GM12878 (cell line): ENCODE results near the gene ENSA. TPM values are rescaled to one million over a fixed set of nuclear protein-coding genes. Genes with fewer than 3 reads are reported as not detected.
A peak's percentile ranks its signal among the peaks of the same experiment; 100 is the strongest.

Experiments
- ATAC-seq: fragments of 200-7000 bp; cut with Tn5 transposase; 3 replicates; pipeline ENCODE4 v1.9.1; 2020; ENCODE audit warnings: mild to moderate bottlenecking, moderate library complexity
- BruUV-seq: library from RNA; stranded (reverse); fragments of 400-500 nt; replicated peaks from 2 replicates; lab custom pipeline; 2021; lab: Mats Ljungman, UMichigan
- CTCF ChIA-PET: fragments of 300-600 bp; sonication (Branson Sonifier 250); formaldehyde crosslinking; extraction: SDS; loops from one replicate; lab custom pipeline; 2021; ENCODE audit warnings: inconsistent platforms; lab: Yijun Ruan, JAX
- POLR2A ChIA-PET: fragments of 350-600 bp; formaldehyde crosslinking; extraction: SDS; loops from one replicate; lab custom pipeline; 2021; ENCODE audit warnings: inconsistent platforms; lab: Charles Lee
- RAD21 ChIA-PET: fragments of 300-600 bp; sonication (Branson Sonifier 250); formaldehyde crosslinking; loops from one replicate; lab custom pipeline; 2023; ENCODE audit warnings: antibody characterized with exemption; ENCODE audit not compliant: unreplicated experiment; lab: Charles Lee
- SMC1A ChIA-PET: fragments of 300-600 bp; sonication (Branson Sonifier 250); formaldehyde crosslinking; loops from one replicate; lab custom pipeline; 2023; ENCODE audit not compliant: unreplicated experiment, uncharacterized antibody; lab: Charles Lee
- DNase-seq: peaks from one replicate; pipeline ENCODE4 v3.0.0-alpha.2; 2011; ENCODE audit warnings: low read depth, low spot score
- FAIRE-seq: peaks from 3 replicates; lab custom pipeline; 2011; peaks lifted over from hg19 to GRCh38; lab: Jason Lieb, UNC
- H2AFZ ChIP-seq: 2 replicates; pipeline ENCODE4 v1.6.0; 2011; ENCODE audit warnings: low read depth, low read length, control low read depth; ENCODE audit not compliant: control insufficient read depth
- H3K27ac ChIP-seq: 2 replicates; pipeline ENCODE4 v1.5.1; 2011; ENCODE audit warnings: control low read depth; ENCODE audit not compliant: control insufficient read depth, insufficient read depth
- H3K27me3 ChIP-seq, 2 experiments: replicated peaks in 1 of 2; 2 replicates each; pipeline versions ENCODE4 v1.6.0 to v1.6.1; 2011; ENCODE audit warnings: low read length in 1 of 2; ENCODE audit not compliant: control insufficient read depth in 2 of 2, insufficient read depth in 2 of 2
- H3K36me3 ChIP-seq, 2 experiments: 2 replicates each; pipeline ENCODE4 v1.5.1; 2011; ENCODE audit warnings: low read length in 1 of 2; ENCODE audit not compliant: control insufficient read depth in 2 of 2, insufficient read depth in 2 of 2
- H3K4me1 ChIP-seq: 2 replicates; pipeline ENCODE4 v1.6.1; 2011; ENCODE audit warnings: mild to moderate bottlenecking, low read length, moderate library complexity, mixed read lengths; ENCODE audit not compliant: control insufficient read depth, insufficient read depth
- H3K4me2 ChIP-seq: 2 replicates; pipeline ENCODE4 v1.6.0; 2011; ENCODE audit warnings: control low read depth; ENCODE audit not compliant: control insufficient read depth, insufficient read depth
- H3K4me3 ChIP-seq: fragments of 200-600 bp; sonication (generic); 2 replicates; pipeline ENCODE4 v1.5.1; 2016
- H3K79me2 ChIP-seq: 2 replicates; pipeline ENCODE4 v1.6.0; 2011; ENCODE audit warnings: low read length; ENCODE audit not compliant: control insufficient read depth, insufficient read depth
- H3K9ac ChIP-seq: 2 replicates; pipeline ENCODE4 v1.8.0; 2011; ENCODE audit warnings: low read length, control low read depth, mixed read lengths; ENCODE audit not compliant: control insufficient read depth, insufficient read depth
- H3K9me3 ChIP-seq: replicated peaks from 3 replicates; pipeline ENCODE4 v1.5.1; 2011; ENCODE audit warnings: mild to moderate bottlenecking, low read length; ENCODE audit not compliant: control insufficient read depth, insufficient read depth
- H4K20me1 ChIP-seq: 2 replicates; pipeline ENCODE4 v1.6.0; 2011; ENCODE audit not compliant: control insufficient read depth, insufficient read depth
- CREB1 ChIP-seq: IDR thresholded peaks from 2 replicates; pipeline ENCODE4 v1.6.1; 2012; ENCODE audit warnings: low read depth, mild to moderate bottlenecking, inconsistent platforms
- EGR1 ChIP-seq, 2 experiments: IDR thresholded peaks; 1 replicate in 1 of 2; 2 replicates in 1 of 2; pipeline ENCODE4 v1.6.1; 2011 to 2012; ENCODE audit warnings: low read depth in 2 of 2, low read length in 2 of 2, borderline replicate concordance in 1 of 2, mild to moderate bottlenecking in 1 of 2, moderate library complexity in 1 of 2
- KAT2A ChIP-seq: conservative IDR thresholded peaks from 2 replicates; pipeline ENCODE4 v1.6.1; 2011; ENCODE audit warnings: low read depth, low read length; ENCODE audit not compliant: control insufficient read depth
- MXI1 ChIP-seq: fragments of 150-350 bp; IDR thresholded peaks from 2 replicates; pipeline ENCODE4 v1.6.1; 2011; ENCODE audit warnings: low read depth, mild to moderate bottlenecking, inconsistent platforms, low read length, improper control_type of control experiment
- PML ChIP-seq: IDR thresholded peaks from 2 replicates; pipeline ENCODE4 v1.6.1; 2012; ENCODE audit warnings: low read length, inconsistent platforms
- SMARCA5 ChIP-seq: fragments of 450-650 bp; IDR thresholded peaks from 2 replicates; pipeline ENCODE4 v1.6.1; 2017; ENCODE audit warnings: mild to moderate bottlenecking
- STAT3 ChIP-seq: IDR thresholded peaks from 2 replicates; pipeline ENCODE4 v1.6.1; 2011; ENCODE audit warnings: low read depth, low read length, improper control_type of control experiment
- ZBED1 ChIP-seq: IDR thresholded peaks from 2 replicates; pipeline ENCODE4 v1.6.1; 2016; ENCODE audit warnings: borderline replicate concordance
- ZSCAN29 ChIP-seq: fragments of 450-650 bp; IDR thresholded peaks from 2 replicates; pipeline ENCODE4 v1.6.1; 2017; ENCODE audit warnings: mild to moderate bottlenecking, moderate library complexity
- ZZZ3 ChIP-seq: IDR thresholded peaks from 2 replicates; pipeline ENCODE4 v1.6.1; 2011; ENCODE audit warnings: low read depth; ENCODE audit not compliant: control insufficient read depth, insufficient read length
- WGBS: methylation state at CpG from one replicate; pipeline ENCODE4 v1.1.6; 2016; ENCODE audit warnings: low lambda C conversion rate; ENCODE audit not compliant: insufficient replicate concordance, insufficient coverage; ENCODE audit errors: missing lambda C conversion rate; 5-methylcytosine and 5-hydroxymethylcytosine counted together
- in situ Hi-C: fragments of 300-500 bp; cut with MboI; formaldehyde crosslinking; loops from 9 replicates; pipeline ENCODE4 v1.14.3; 2018; ENCODE audit warnings: mixed read lengths
- intact Hi-C: fragments of 100-400 bp; cut with micrococcal nuclease; formaldehyde crosslinking; loops from one replicate; pipeline ENCODE4 v1.14.2; 2022; ENCODE audit not compliant: unreplicated experiment
- polyA plus RNA-seq, 11 experiments: library from polyadenylated mRNA; depleted of rRNA in 4 of 11; unstranded in 6 of 11; stranded (reverse) in 5 of 11; fragments of >200 nt; fragmentation: Nextera tagmentation in 4 of 11; fragmentation: Illumina TruSeq in 1 of 11; extraction: Ambion mirVana in 4 of 11; extraction: Trizol in 1 of 11; gene quantifications; 1 replicate in 1 of 11; 2 replicates in 10 of 11; pipeline versions ENCODE4 v1.2.1 to v1.2.3, GENCODE V29; 2011 to 2016; ENCODE audit warnings: inconsistent platforms in 2 of 11, missing spikeins in 2 of 11, low read depth in 1 of 11
- total RNA-seq, 4 experiments: library from RNA; depleted of rRNA in 3 of 4; stranded (reverse); fragments of >200 nt in 3 of 4; fragmentation: Illumina TruSeq in 1 of 4; extraction: Trizol in 1 of 4; gene quantifications; 2 replicates each; pipeline versions ENCODE4 v1.2.1 to v1.2.3, GENCODE V29; 2013 to 2021
- TF ChIP-seq, protein P1 (sequence below): fragments of 150-350 bp; IDR thresholded peaks from 2 replicates; pipeline ENCODE4 v1.6.1; 2016; ENCODE audit warnings: low read depth, low read length
- TF ChIP-seq, protein P2 (sequence below): IDR thresholded peaks from 2 replicates; pipeline ENCODE4 v1.6.1; 2011; ENCODE audit warnings: borderline replicate concordance, low read depth, mild to moderate bottlenecking, moderate library complexity, mixed read lengths, low read length; ENCODE audit not compliant: insufficient read depth; ENCODE audit errors: extremely low read length

The ENSA gene
- total and polyA plus RNA-seq, 10 of the 15 experiments (the other 5 are each of a cell fraction or from before 2014, with no cell fraction given): 56.1 to 605 (median 143) TPM

DNA sequence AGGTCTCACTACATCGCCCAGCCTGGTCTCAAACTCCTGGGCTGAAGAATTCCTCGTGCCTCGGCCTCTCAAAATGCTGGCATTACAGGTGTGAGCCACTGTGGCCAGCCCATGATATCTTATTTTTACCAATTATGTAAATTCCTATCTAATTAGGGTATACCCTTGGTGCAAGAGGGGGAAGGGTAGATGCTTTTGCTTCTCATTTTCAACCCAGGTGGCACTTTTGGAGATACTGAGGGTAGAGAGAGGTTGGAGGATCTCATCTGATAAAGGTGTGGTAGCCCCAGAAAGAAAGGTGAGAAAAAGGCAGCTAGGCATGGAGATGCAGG is 17.4 kb downstream of the ENSA start:
- peaks cover 2 to 11% of the 10 kb centered on the region in 2 experiments; a peak in 2 of 4 replicates for H3K36me3 ChIP-seq
- H3K4me1 ChIP-seq: peaks cover 41% of the 10 kb centered on the region
- SMC1A ChIA-PET: interaction anchor here (0.7 to 18.8 kb wide), 7 partner anchors 9 to 49 kb away, joined by 3 to 367 read pairs (median 6); partner anchors contain the start of genes ENSA and MCL1
- CTCF ChIA-PET: interaction anchor here (1.4 to 14.0 kb wide), 4 partner anchors 8 to 47 kb away, joined by 4 to 390 read pairs (median 10); partner anchors contain the start of gene MCL1
- H2AFZ ChIP-seq: no peak overlapping the region; the same call in 1 of the 2 replicates
- peak overlapping the region; percentile 42 for H3K9ac ChIP-seq
- in situ Hi-C loops: loop anchor here (5.0 kb wide), 1 partner anchor 45 kb away; no protein-coding TSS in a partner anchor
- 24% methylated on average over 3 of the region's 3 CpGs for WGBS
- no peak overlapping the region for H3K4me3 ChIP-seq
- H3K79me2 ChIP-seq: no peaks in the 10 kb centered on the region; the same call in none of the 2 replicates
- H3K27me3 ChIP-seq: no peaks in the 10 kb centered on the region
- intact Hi-C loops: no loop called here
- no peaks in the 10 kb centered on the region for H4K20me1 ChIP-seq
- TSS peak; percentile 99 for BruUV-seq
- RAD21 ChIA-PET: interaction anchor here (1.1 to 7.0 kb wide), 7 partner anchors 10 to 50 kb away, joined by 3 to 81 read pairs (median 5); partner anchors contain the start of gene MCL1
- peak overlapping the region; percentile 75 for H3K4me2 ChIP-seq
- no peaks in the 10 kb centered on the region for H3K9me3 ChIP-seq
- TF ChIP-seq SMARCA5: peak; percentile 66; the same call in 1 of the 2 replicates
- TF ChIP-seq ZZZ3: no peak
- no peak for TF ChIP-seq MXI1
- no peak; the same call in 1 of the 2 replicates for TF ChIP-seq ZBED1
- TF ChIP-seq STAT3: no peak
- POLR2A ChIA-PET: interaction anchor here (1.0 to 7.3 kb wide), 5 partner anchors 10 to 48 kb away, joined by 3 to 95 read pairs (median 7); partner anchors contain the start of gene MCL1
- ATAC-seq (no peak), DNase-seq (no peak), FAIRE-seq (no peak)
- H3K27ac ChIP-seq: peak overlapping the region; percentile 84

DNA sequence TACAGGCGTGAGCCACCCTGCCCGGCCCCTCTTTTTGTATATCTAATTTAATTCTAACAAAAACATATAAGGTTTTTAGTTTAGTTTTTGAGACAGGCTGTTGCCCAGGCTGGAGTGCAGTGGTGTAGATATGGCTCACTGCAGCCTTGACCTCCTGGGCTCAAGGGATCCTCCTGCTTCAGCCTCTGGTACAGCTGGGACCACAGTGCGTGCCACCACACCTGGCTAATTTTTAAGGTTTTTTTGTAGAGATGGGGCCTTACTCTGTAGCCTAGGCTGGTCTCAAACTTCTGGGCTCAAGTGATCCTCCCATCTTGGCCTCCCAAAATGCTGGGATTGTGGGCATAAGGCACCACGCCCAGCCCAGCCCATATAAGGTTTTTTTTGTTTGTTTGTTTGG is 18.8 kb downstream of the ENSA start:
- CTCF ChIA-PET: interaction anchor here (0.8 to 3.5 kb wide), 6 partner anchors 11 to 50 kb away, joined by 3 to 15 read pairs (median 6); partner anchors contain the start of genes ENSA and MCL1
- Histone ChIP-seq H3K9me3 (no peaks in the 10 kb centered on the region), H3K79me2 (no peaks in the 10 kb centered on the region; the same call in none of the 2 replicates), H3K36me3 (peaks cover 2 to 8% of the 10 kb centered on the region in 2 experiments; a peak in 2 of 4 replicates), H4K20me1 (no peaks in the 10 kb centered on the region), H3K4me2 (no peak overlapping the region), H2AFZ (no peak overlapping the region), H3K9ac (no peak overlapping the region), H3K27ac (peak overlapping the region; percentile 39), H3K4me1 (peaks cover 39% of the 10 kb centered on the region), H3K4me3 (no peak overlapping the region), H3K27me3 (no peaks in the 10 kb centered on the region)
- no TSS peak for BruUV-seq
- SMC1A ChIA-PET: interaction anchor here (0.6 to 18.8 kb wide), 3 partner anchors 10 to 47 kb away, joined by 3 to 367 read pairs (median 35); partner anchors contain the start of gene ENSA
- 63% methylated on average over 4 of the region's 4 CpGs for WGBS
- DNase-seq: no peak
- no peak for ATAC-seq
- RAD21 ChIA-PET: interaction anchor here (2.0 to 7.0 kb wide), 2 partner anchors 31 to 49 kb away, joined by 8 to 81 read pairs; partner anchors contain the start of gene MCL1
- no peak for FAIRE-seq
- POLR2A ChIA-PET: interaction anchor here (2.1 to 7.3 kb wide), 2 partner anchors 31 to 46 kb away, joined by 7 to 95 read pairs; partner anchors contain the start of gene MCL1
- in situ Hi-C loops (loop anchor here (5.0 kb wide), 1 partner anchor 43 kb away; no protein-coding TSS in a partner anchor), intact Hi-C loops (loop anchor here (2.0 kb wide), 2 partner anchors 32 to 48 kb away; partner anchors contain the start of gene MCL1)
- TF ChIP-seq, protein P1, sequence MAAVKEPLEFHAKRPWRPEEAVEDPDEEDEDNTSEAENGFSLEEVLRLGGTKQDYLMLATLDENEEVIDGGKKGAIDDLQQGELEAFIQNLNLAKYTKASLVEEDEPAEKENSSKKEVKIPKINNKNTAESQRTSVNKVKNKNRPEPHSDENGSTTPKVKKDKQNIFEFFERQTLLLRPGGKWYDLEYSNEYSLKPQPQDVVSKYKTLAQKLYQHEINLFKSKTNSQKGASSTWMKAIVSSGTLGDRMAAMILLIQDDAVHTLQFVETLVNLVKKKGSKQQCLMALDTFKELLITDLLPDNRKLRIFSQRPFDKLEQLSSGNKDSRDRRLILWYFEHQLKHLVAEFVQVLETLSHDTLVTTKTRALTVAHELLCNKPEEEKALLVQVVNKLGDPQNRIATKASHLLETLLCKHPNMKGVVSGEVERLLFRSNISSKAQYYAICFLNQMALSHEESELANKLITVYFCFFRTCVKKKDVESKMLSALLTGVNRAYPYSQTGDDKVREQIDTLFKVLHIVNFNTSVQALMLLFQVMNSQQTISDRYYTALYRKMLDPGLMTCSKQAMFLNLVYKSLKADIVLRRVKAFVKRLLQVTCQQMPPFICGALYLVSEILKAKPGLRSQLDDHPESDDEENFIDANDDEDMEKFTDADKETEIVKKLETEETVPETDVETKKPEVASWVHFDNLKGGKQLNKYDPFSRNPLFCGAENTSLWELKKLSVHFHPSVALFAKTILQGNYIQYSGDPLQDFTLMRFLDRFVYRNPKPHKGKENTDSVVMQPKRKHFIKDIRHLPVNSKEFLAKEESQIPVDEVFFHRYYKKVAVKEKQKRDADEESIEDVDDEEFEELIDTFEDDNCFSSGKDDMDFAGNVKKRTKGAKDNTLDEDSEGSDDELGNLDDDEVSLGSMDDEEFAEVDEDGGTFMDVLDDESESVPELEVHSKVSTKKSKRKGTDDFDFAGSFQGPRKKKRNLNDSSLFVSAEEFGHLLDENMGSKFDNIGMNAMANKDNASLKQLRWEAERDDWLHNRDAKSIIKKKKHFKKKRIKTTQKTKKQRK: no peak
- TF ChIP-seq PML (no peak), ZSCAN29 (no peak), CREB1 (no peak), KAT2A (no peak), EGR1 (IDR thresholded peaks at IDR 0.05; ENCODE audit: borderline replicate concordance in 1 of 2, low read depth in 2 of 2, low read length in 2 of 2) (no peak)
- TF ChIP-seq, protein P2, sequence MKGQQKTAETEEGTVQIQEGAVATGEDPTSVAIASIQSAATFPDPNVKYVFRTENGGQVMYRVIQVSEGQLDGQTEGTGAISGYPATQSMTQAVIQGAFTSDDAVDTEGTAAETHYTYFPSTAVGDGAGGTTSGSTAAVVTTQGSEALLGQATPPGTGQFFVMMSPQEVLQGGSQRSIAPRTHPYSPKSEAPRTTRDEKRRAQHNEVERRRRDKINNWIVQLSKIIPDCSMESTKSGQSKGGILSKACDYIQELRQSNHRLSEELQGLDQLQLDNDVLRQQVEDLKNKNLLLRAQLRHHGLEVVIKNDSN: no peak
